Posterior vena cava (tissue), 2 donors: ENCODE results near the gene THEM5. TPM values are rescaled to one million over a fixed set of nuclear protein-coding genes. Genes with fewer than 3 reads are reported as not detected.

ENCODE experiments used
- DNase-seq: peaks from one replicate; pipeline ENCODE4 v3.0.0-alpha.2; 2020; ENCODE audit warnings: low spot score
- intact Hi-C, 2 donors: fragments of 100-400 bp; cut with DNase I; formaldehyde crosslinking; loops; one replicate each; pipeline versions ENCODE4 v1.14.1 to v1.14.2; 2022 to 2023
- total RNA-seq, 2 donors: library from RNA; stranded (reverse); fragmentation: NEBNext Ultra II Directional; extraction: Animal tissue kit (Norgen Biotek cat#: 25700); gene quantifications; one replicate each; pipeline ENCODE4 v1.2.1, GENCODE V29; 2021
- donor health status: DM: yes; HTN: yes; CAD: no.
- donor health status: DM: yes; HTN: yes; CAD: no.

Gene THEM5
- total RNA-seq, 2 donors from 2014 or later, result not detected

GRCh38 chr1:151829352-151830046 lies 24.0 kb downstream of the THEM5 start:
- intact Hi-C loops, result loop anchor here in 1 of 2 donors (5.0 kb wide), 1 partner anchor 1783 kb away; the partner anchor contains the start of gene S100A16
- DNase-seq, result no peak

- DNase-seq, result no peak
- intact Hi-C loops, result no loop called here
Observed at GRCh38 chr1:151828921-151829320, 24.6 kb downstream of the THEM5 start.

- no peak for DNase-seq
- intact Hi-C loops, result no loop called here
Observed at GRCh38 chr1:151827853-151828252, 25.7 kb downstream of the THEM5 start.

- intact Hi-C loops, result no loop called here
- no peak for DNase-seq
Observed at GRCh38 chr1:151825751-151826660, 27.5 kb downstream of the THEM5 start.

- intact Hi-C loops, result no loop called here
- no peak for DNase-seq
Observed at GRCh38 chr1:151825204-151825603, 28.3 kb downstream of the THEM5 start.

- no peak for DNase-seq
Observed at GRCh38 chr1:151823175-151823574, 30.3 kb downstream of the THEM5 start.

GRCh38 chr1:151822404-151822803 lies 31.1 kb downstream of the THEM5 start:
- intact Hi-C loops, result no loop called here
- no peak for DNase-seq

More at GRCh38 chr1:151823175-151823574, 30.3 kb downstream of the THEM5 start:
- intact Hi-C loops, result no loop called here

GRCh38 chr1:151820940-151821339 lies 32.6 kb downstream of the THEM5 start:
- DNase-seq, result no peak
- intact Hi-C loops, result no loop called here

GRCh38 chr1:151819976-151820623 lies 33.4 kb downstream of the THEM5 start:
- DNase-seq, result no peak
- intact Hi-C loops, result no loop called here

- no peak for DNase-seq
- intact Hi-C loops, result no loop called here
Observed at GRCh38 chr1:151819227-151819835, 34.2 kb downstream of the THEM5 start.

- intact Hi-C loops, result no loop called here
- no peak for DNase-seq
Observed at GRCh38 chr1:151817353-151817730, 36.2 kb downstream of the THEM5 start.

- intact Hi-C loops, result no loop called here
- DNase-seq, result no peak
Observed at GRCh38 chr1:151816548-151817352, 36.8 kb downstream of the THEM5 start.

- intact Hi-C loops, result no loop called here
- DNase-seq, result no peak
Observed at GRCh38 chr1:151815716-151816327, 37.7 kb downstream of the THEM5 start.

GRCh38 chr1:151814971-151815545 lies 38.5 kb downstream of the THEM5 start:
- intact Hi-C loops, result no loop called here

GRCh38 chr1:151814426-151814825 lies 39.1 kb downstream of the THEM5 start:
- intact Hi-C loops, result no loop called here
- DNase-seq, result no peak

More at GRCh38 chr1:151814971-151815545, 38.5 kb downstream of the THEM5 start:
- no peak for DNase-seq

GRCh38 chr1:151813271-151813977 lies 40.1 kb downstream of the THEM5 start:
- intact Hi-C loops, result no loop called here
- no peak for DNase-seq

GRCh38 chr1:151811181-151811580 lies 42.3 kb downstream of the THEM5 start:
- DNase-seq, result peak; percentile 64
- intact Hi-C loops, result no loop called here
